ENCODE measurements around the gene ZNF398. TPM values are rescaled to one million over a fixed set of nuclear protein-coding genes. Genes with fewer than 3 reads are reported as not detected.

Gene ZNF398
- total and polyA plus RNA-seq, 7 donors: 2.4 to 19.7 (median 13.0) TPM

DNA sequence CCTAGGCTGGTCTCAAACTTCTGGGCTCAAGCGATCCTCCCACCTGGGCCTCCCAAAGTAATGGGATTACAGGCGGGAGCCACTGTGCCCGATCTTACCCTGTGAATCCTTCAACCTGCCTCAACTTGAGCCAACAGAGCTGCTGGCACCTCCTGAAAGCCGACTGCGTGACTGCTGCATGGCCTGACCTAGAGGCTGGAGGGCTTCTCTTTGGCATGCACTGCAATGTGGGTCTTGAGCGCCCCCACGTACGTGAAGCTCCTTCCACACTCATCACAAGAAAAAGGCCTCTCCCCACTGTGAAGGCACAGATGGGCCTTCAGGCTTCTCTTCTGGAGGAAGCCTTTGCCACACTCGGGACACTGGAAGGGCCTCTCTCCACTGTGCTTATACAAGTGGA lies 43.8 kb upstream of the ZNF398 start:
- H3K27me3 ChIP-seq: no peaks in the 10 kb centered on the region
- no peak overlapping the region for H3K27ac ChIP-seq
- DNase-seq: no peak
- intact Hi-C loops (cut with DNase I): no loop called here
- TF ChIP-seq, protein P1, sequence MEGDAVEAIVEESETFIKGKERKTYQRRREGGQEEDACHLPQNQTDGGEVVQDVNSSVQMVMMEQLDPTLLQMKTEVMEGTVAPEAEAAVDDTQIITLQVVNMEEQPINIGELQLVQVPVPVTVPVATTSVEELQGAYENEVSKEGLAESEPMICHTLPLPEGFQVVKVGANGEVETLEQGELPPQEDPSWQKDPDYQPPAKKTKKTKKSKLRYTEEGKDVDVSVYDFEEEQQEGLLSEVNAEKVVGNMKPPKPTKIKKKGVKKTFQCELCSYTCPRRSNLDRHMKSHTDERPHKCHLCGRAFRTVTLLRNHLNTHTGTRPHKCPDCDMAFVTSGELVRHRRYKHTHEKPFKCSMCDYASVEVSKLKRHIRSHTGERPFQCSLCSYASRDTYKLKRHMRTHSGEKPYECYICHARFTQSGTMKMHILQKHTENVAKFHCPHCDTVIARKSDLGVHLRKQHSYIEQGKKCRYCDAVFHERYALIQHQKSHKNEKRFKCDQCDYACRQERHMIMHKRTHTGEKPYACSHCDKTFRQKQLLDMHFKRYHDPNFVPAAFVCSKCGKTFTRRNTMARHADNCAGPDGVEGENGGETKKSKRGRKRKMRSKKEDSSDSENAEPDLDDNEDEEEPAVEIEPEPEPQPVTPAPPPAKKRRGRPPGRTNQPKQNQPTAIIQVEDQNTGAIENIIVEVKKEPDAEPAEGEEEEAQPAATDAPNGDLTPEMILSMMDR (IDR thresholded peaks at IDR 0.05): no peak
- no peak for TF ChIP-seq POLR2A (IDR thresholded peaks at IDR 0.05)
- TF ChIP-seq EP300 (IDR thresholded peaks at IDR 0.05): no peak
- no peak for TF ChIP-seq POLR2AphosphoS5 (IDR thresholded peaks at IDR 0.05)
- WGBS, 2 donors: 95 to 96% methylated on average over 9 of the region's 9 CpGs
- no peak overlapping the region for H3K4me3 ChIP-seq
- no peaks in the 10 kb centered on the region for H3K9me3 ChIP-seq
- H3K4me1 ChIP-seq: no peaks in the 10 kb centered on the region
- H3K36me3 ChIP-seq: peaks cover 0 to 24% (median 3%) of the 10 kb centered on the region in 4 donors

DNA sequence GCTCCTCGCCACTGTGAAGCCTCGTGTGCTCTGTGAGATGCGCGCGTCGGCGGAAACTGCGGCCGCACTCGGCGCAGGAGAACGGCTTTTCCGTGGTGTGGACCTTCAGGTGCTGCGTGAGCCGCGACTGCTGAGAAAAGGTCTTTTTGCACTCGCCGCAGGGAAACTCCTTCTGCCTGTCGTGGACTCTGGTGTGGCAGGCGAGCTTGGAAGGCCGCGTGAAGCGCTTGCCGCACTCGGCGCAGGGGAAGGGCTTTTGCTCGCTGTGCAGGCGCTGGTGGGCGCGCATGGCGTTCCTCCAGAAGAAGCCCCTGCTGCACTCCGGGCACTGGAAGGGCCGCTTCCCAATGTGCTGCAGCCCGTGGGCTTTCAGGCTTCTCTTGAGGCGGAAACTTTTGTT lies 43.0 kb upstream of the ZNF398 start:
- TF ChIP-seq POLR2A (IDR thresholded peaks at IDR 0.05): no peak
- 97% methylated on average over 35 of the region's 35 CpGs for WGBS, 2 donors
- H3K36me3 ChIP-seq: peaks cover 0 to 25% (median 3%) of the 10 kb centered on the region in 4 donors
- H3K4me3 ChIP-seq: no peak overlapping the region
- H3K9me3 ChIP-seq: no peaks in the 10 kb centered on the region
- no peak overlapping the region for H3K27ac ChIP-seq
- intact Hi-C loops (cut with DNase I): no loop called here
- DNase-seq: no peak
- H3K27me3 ChIP-seq: no peaks in the 10 kb centered on the region
- H3K4me1 ChIP-seq: no peaks in the 10 kb centered on the region

DNA sequence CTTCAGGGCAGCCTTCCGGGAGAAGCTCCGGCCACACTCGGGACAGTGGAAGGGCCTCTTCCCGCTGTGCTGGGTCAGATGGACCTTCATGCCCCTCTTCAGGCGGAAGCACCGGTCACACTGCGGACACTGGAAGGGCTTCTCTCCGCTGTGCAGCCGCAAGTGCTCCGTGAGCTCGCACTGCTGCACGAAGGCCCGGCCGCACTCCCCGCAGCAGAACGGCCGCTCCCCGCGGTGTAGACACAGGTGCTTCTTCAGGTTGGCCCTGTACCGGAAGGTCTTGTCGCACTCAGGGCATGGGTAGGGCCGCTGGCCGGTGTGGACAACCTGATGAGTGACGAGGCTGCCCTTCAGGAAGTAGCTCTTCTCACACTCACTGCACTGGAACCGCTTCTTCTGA lies 42.5 kb upstream of the ZNF398 start:
- TF ChIP-seq EP300 (IDR thresholded peaks at IDR 0.05) (no peak), POLR2AphosphoS5 (IDR thresholded peaks at IDR 0.05) (no peak), POLR2A (IDR thresholded peaks at IDR 0.05) (no peak)
- TF ChIP-seq, protein P1 (IDR thresholded peaks at IDR 0.05): no peak
- Histone ChIP-seq H3K36me3 (peaks cover 0 to 25% (median 3%) of the 10 kb centered on the region in 4 donors), H3K27me3 (no peaks in the 10 kb centered on the region), H3K4me3 (no peak overlapping the region), H3K9me3 (no peaks in the 10 kb centered on the region), H3K4me1 (no peaks in the 10 kb centered on the region), H3K27ac (no peak overlapping the region)
- intact Hi-C loops (cut with DNase I): no loop called here
- WGBS, 2 donors: 96 to 98% methylated on average over 25 of the region's 25 CpGs
- no peak for DNase-seq

DNA sequence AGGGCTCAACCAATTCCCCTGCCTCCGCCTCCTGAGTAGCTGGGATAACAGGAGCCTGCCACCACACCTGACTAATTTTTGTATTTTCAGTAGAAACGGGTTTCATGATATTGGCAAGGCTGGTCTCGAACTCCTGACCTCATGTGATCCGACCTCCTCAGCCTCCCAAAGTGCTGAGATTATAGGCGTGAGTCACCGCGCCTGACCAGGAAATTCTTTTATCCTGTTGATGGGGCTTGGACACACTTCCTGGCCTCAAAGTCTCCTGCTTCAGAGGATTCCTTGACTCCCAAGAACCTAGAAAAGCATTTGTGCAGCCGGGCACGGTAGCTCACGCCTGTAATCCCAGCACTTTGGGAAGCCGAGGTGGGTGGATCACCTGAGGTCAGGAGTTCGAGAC lies 37.3 kb upstream of the ZNF398 start:
- WGBS, 2 donors: 92 to 94% methylated on average over 12 of the region's 12 CpGs
- TF ChIP-seq POLR2AphosphoS5 (IDR thresholded peaks at IDR 0.05) (no peak), EP300 (IDR thresholded peaks at IDR 0.05) (no peak), POLR2A (IDR thresholded peaks at IDR 0.05) (no peak)
- TF ChIP-seq, protein P1 (IDR thresholded peaks at IDR 0.05): no peak
- H3K9me3 ChIP-seq: no peaks in the 10 kb centered on the region
- intact Hi-C loops (cut with DNase I): no loop called here
- no peak overlapping the region for H3K27ac ChIP-seq
- no peak overlapping the region for H3K4me3 ChIP-seq
- no peaks in the 10 kb centered on the region for H3K27me3 ChIP-seq
- no peaks in the 10 kb centered on the region for H3K4me1 ChIP-seq
- peak; percentile 9 for DNase-seq
- peaks cover 0 to 17% (median 1%) of the 10 kb centered on the region in 4 donors for H3K36me3 ChIP-seq

DNA sequence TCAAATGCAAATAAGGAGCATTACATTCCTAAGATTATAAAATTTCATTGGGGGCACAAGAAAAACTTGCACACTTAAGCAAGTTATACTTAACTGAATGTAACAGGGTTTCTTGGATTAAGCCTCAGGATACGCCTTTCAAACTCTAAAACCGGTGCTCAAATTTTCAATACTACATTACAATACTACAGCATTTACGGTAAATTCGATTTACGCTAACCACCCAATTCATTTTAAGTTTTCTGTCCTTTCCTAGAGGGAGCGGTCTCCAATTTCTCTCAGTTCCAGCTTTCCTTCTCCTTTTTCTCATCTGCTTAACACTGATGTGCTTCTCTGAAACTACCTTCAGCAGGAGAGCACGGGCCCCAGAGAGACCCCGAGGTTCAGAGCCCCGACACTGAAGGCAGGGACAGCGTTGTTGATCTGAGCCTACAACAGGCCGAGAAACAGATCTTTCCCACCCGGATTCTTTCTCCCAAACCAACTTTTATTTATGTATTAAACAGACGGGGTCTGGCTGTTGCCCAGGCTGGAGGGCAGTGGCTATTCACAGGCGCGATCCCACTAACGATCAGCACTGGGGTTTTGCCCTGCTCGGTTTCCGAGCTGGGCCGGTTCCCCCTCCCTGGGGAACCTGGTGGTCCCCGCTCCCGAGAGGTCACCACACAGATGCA lies 21.9 kb upstream of the ZNF398 start:
- no peaks in the 10 kb centered on the region for H3K9me3 ChIP-seq
- H3K27ac ChIP-seq: peak overlapping the region; percentile 96 to 99 (median 97)
- WGBS, 2 donors: 1 to 5% methylated on average over 21 of the region's 21 CpGs
- TF ChIP-seq POLR2A (IDR thresholded peaks at IDR 0.05): no peak
- TF ChIP-seq EP300 (IDR thresholded peaks at IDR 0.05): no peak
- TF ChIP-seq POLR2AphosphoS5 (IDR thresholded peaks at IDR 0.05): no peak
- TF ChIP-seq, protein P1 (IDR thresholded peaks at IDR 0.05): no peak
- H3K36me3 ChIP-seq: peaks cover 0 to 8% (median 2%) of the 10 kb centered on the region in 4 donors
- peak overlapping the region; percentile 87 to 99 (median 90) for H3K4me3 ChIP-seq
- no peaks in the 10 kb centered on the region for H3K27me3 ChIP-seq
- intact Hi-C loops (cut with DNase I): loop anchor here (5.0 to 10.0 kb wide), 4 partner anchors 72 to 423 kb away; partner anchors contain the start of genes EZH2, ZNF282 and ZNF746
- peaks cover 0 to 17% (median 13%) of the 10 kb centered on the region in 4 donors for H3K4me1 ChIP-seq
- DNase-seq: peak; percentile 73

All from sigmoid colon (tissue), 7 donors.